IMR-90 (cell line): ENCODE results near the gene VTCN1. TPM values are rescaled to one million over a fixed set of nuclear protein-coding genes. Genes with fewer than 3 reads are reported as not detected.

Experiments used
- ATAC-seq: fragments of 200-7000 bp; cut with Tn5 transposase; 2 replicates; pipeline ENCODE4 v1.9.1; 2020; ENCODE audit warnings: low read depth, mild to moderate bottlenecking, moderate library complexity
- BruUV-seq: library from RNA; stranded (reverse); fragments of 400-500 nt; replicated peaks from 2 replicates; lab custom pipeline; 2021; lab: Mats Ljungman, UMichigan
- CTCF ChIA-PET: fragments of 300-600 bp; formaldehyde crosslinking; extraction: SDS; loops from one replicate; lab custom pipeline; 2021; ENCODE audit warnings: antibody characterized with exemption; lab: Yijun Ruan, JAX
- POLR2A ChIA-PET: fragments of 300-600 bp; sonication (Branson Sonifier 250); formaldehyde crosslinking; loops from one replicate; lab custom pipeline; 2022; ENCODE audit warnings: antibody characterized with exemption; ENCODE audit not compliant: unreplicated experiment; lab: Charles Lee
- DNase-seq: peaks from one replicate; pipeline ENCODE4 v3.0.0; 2013
- H2AFZ ChIP-seq: replicated peaks from 2 replicates; pipeline ENCODE3; 2013; ENCODE audit warnings: low read length, mild to moderate bottlenecking; ENCODE audit not compliant: poor library complexity
- H2AK5ac ChIP-seq: 2 replicates; pipeline ENCODE4 v1.6.1; 2013; ENCODE audit warnings: low read depth, low read length, inconsistent platforms
- H2AK9ac ChIP-seq: replicated peaks from 2 replicates; pipeline ENCODE3; 2013; ENCODE audit warnings: mild to moderate bottlenecking, low read depth, low read length, moderate library complexity; ENCODE audit not compliant: poor library complexity
- H2BK120ac ChIP-seq: 2 replicates; pipeline ENCODE4 v1.6.1; 2013; ENCODE audit warnings: low read depth, low read length, inconsistent platforms
- H2BK15ac ChIP-seq: 3 replicates; pipeline ENCODE4 v1.6.1; 2013; ENCODE audit warnings: low read depth, low read length, inconsistent platforms
- H2BK20ac ChIP-seq: 2 replicates; pipeline ENCODE4 v1.6.1; 2013; ENCODE audit warnings: low read depth, mild to moderate bottlenecking, inconsistent platforms, low read length, moderate library complexity
- H2BK5ac ChIP-seq: 2 replicates; pipeline ENCODE4 v1.6.1; 2013; ENCODE audit warnings: mild to moderate bottlenecking, low read depth, low read length, inconsistent platforms; ENCODE audit not compliant: poor library complexity, severe bottlenecking
- H3K14ac ChIP-seq: replicated peaks from 2 replicates; pipeline ENCODE4 v1.6.1; 2013; ENCODE audit warnings: low read depth, low read length, inconsistent platforms
- H3K18ac ChIP-seq: 2 replicates; pipeline ENCODE4 v1.6.1; 2013; ENCODE audit warnings: low read depth, low read length, control low read depth
- H3K23ac ChIP-seq: 2 replicates; pipeline ENCODE4 v1.6.1; 2013; ENCODE audit warnings: low read depth, low read length, inconsistent platforms
- H3K27ac ChIP-seq: 2 replicates; pipeline ENCODE4 v1.5.1; 2013; ENCODE audit warnings: mild to moderate bottlenecking, control low read depth, low read length; ENCODE audit not compliant: insufficient read depth
- H3K27me3 ChIP-seq: 2 replicates; pipeline ENCODE4 v1.6.1; 2013; ENCODE audit warnings: low read length; ENCODE audit not compliant: control insufficient read depth, insufficient read depth
- H3K36me3 ChIP-seq: 2 replicates; pipeline ENCODE4 v1.6.1; 2013; ENCODE audit warnings: low read length, mixed read lengths; ENCODE audit not compliant: control insufficient read depth, insufficient read depth
- H3K4ac ChIP-seq: 2 replicates; pipeline ENCODE4 v1.6.1; 2013; ENCODE audit warnings: low read depth, low read length, inconsistent platforms
- H3K4me1 ChIP-seq: 2 replicates; pipeline ENCODE4 v1.6.1; 2013; ENCODE audit warnings: low read length, mixed read lengths; ENCODE audit not compliant: control insufficient read depth, insufficient read depth
- H3K4me2 ChIP-seq: 2 replicates; pipeline ENCODE4 v1.6.1; 2013; ENCODE audit warnings: low read depth, mild to moderate bottlenecking, control low read depth, low read length, moderate library complexity
- H3K4me3 ChIP-seq: 2 replicates; pipeline ENCODE4 v1.5.1; 2013; ENCODE audit warnings: low read depth, mild to moderate bottlenecking, control low read depth, low read length, moderate library complexity; ENCODE audit not compliant: insufficient read depth
- H3K56ac ChIP-seq: 2 replicates; pipeline ENCODE4 v1.6.1; 2013; ENCODE audit warnings: low read length, inconsistent platforms; ENCODE audit not compliant: insufficient read depth; ENCODE audit errors: extremely low read depth
- H3K79me1 ChIP-seq, 2 experiments: 2 replicates each; pipeline ENCODE4 v1.6.1; 2013; ENCODE audit warnings: low read length in 2 of 2, inconsistent platforms in 1 of 2, low read depth in 1 of 2
- H3K9ac ChIP-seq: 2 replicates; pipeline ENCODE4 v1.6.1; 2013; ENCODE audit warnings: low read depth, low read length, control low read depth
- H3K9me1 ChIP-seq: 2 replicates; pipeline ENCODE4 v1.6.1; 2013; ENCODE audit warnings: low read length, inconsistent platforms; ENCODE audit not compliant: insufficient read depth
- H3K9me3 ChIP-seq: 2 replicates; pipeline ENCODE4 v1.6.1; 2013; ENCODE audit warnings: low read length; ENCODE audit not compliant: control insufficient read depth, insufficient read depth
- H4K20me1 ChIP-seq: 2 replicates; pipeline ENCODE4 v1.6.1; 2013; ENCODE audit warnings: low read length, inconsistent platforms; ENCODE audit not compliant: insufficient read depth
- H4K5ac ChIP-seq: 2 replicates; pipeline ENCODE4 v1.6.1; 2013; ENCODE audit warnings: mild to moderate bottlenecking, low read depth, low read length, control low read depth
- H4K8ac ChIP-seq, 2 experiments: 2 replicates each; pipeline ENCODE4 v1.6.1; 2013; ENCODE audit warnings: low read depth in 2 of 2, low read length in 2 of 2, control low read depth in 1 of 2, inconsistent platforms in 1 of 2
- H4K91ac ChIP-seq: 2 replicates; pipeline ENCODE4 v1.6.1; 2013; ENCODE audit warnings: low read depth, low read length, inconsistent platforms; ENCODE audit not compliant: insufficient read depth
- BHLHE40 ChIP-seq: fragments of 150-350 bp; IDR thresholded peaks from 2 replicates; pipeline ENCODE4 v1.6.1; 2016; ENCODE audit warnings: mild to moderate bottlenecking, low read depth, low read length
- CEBPB ChIP-seq: IDR thresholded peaks from 2 replicates; pipeline ENCODE4 v1.6.1; 2012; ENCODE audit warnings: low read depth, low read length, improper control_type of control experiment
- CHD1 ChIP-seq: IDR thresholded peaks from 2 replicates; pipeline ENCODE4 v1.6.1; 2012; ENCODE audit warnings: low read depth, low read length, improper control_type of control experiment
- FOS ChIP-seq: fragments of 150-350 bp; IDR thresholded peaks from 2 replicates; pipeline ENCODE4 v1.6.1; 2016; ENCODE audit warnings: low read depth, low read length
- MAFK ChIP-seq: IDR thresholded peaks from 2 replicates; pipeline ENCODE4 v1.6.1; 2012; ENCODE audit warnings: low read depth, low read length, improper control_type of control experiment
- MAZ ChIP-seq: IDR thresholded peaks from 2 replicates; pipeline ENCODE4 v1.6.1; 2012; ENCODE audit warnings: low read depth, mild to moderate bottlenecking, low read length, improper control_type of control experiment, moderate library complexity, borderline replicate concordance
- MXI1 ChIP-seq: IDR thresholded peaks from 2 replicates; pipeline ENCODE4 v1.6.1; 2012; ENCODE audit warnings: low read depth, mild to moderate bottlenecking, low read length, moderate library complexity, borderline replicate concordance
- NFE2L2 ChIP-seq: fragments of 150-350 bp; IDR thresholded peaks from 2 replicates; pipeline ENCODE4 v1.6.1; 2016; ENCODE audit warnings: low read depth, mild to moderate bottlenecking, low read length
- POLR2A ChIP-seq: IDR thresholded peaks from 2 replicates; pipeline ENCODE4 v1.6.1; 2012; ENCODE audit warnings: mild to moderate bottlenecking, low read depth, low read length
- RAD21 ChIP-seq: IDR thresholded peaks from 2 replicates; pipeline ENCODE4 v1.6.1; 2012; ENCODE audit warnings: low read length, improper control_type of control experiment
- RCOR1 ChIP-seq: IDR thresholded peaks from 2 replicates; pipeline ENCODE4 v1.6.1; 2012; ENCODE audit warnings: mild to moderate bottlenecking, low read length, improper control_type of control experiment; ENCODE audit not compliant: insufficient replicate concordance
- RFX5 ChIP-seq: IDR thresholded peaks from 2 replicates; pipeline ENCODE4 v1.8.0; 2012; ENCODE audit warnings: low read depth, mild to moderate bottlenecking, low read length, moderate library complexity
- SMC3 ChIP-seq: fragments of 150-350 bp; IDR thresholded peaks from 2 replicates; pipeline ENCODE4 v1.6.1; 2016; ENCODE audit warnings: low read depth, mild to moderate bottlenecking, antibody characterized with exemption, low read length, moderate library complexity
- WGBS, 2 experiments: methylation state at CpG; one replicate each; pipeline versions ENCODE4 v1.1.5 to v1.1.7; 2013; ENCODE audit warnings: missing lambda C conversion rate in 2 of 2; ENCODE audit not compliant: insufficient read length in 1 of 2; ENCODE audit errors: extremely low coverage in 2 of 2; 5-methylcytosine and 5-hydroxymethylcytosine counted together
- dilution Hi-C: fragments of 300-500 bp; cut with HindIII; formaldehyde crosslinking; loops from one replicate; pipeline ENCODE4 v1.14.3; 2018; ENCODE audit warnings: low sequenced_read_pairs; ENCODE audit not compliant: unreplicated experiment
- in situ Hi-C: fragments of 300-500 bp; cut with MboI; formaldehyde crosslinking; loops from 3 replicates; pipeline ENCODE4 v1.14.3; 2019; ENCODE audit warnings: low sequenced_read_pairs, inconsistent platforms, mixed read lengths
- intact Hi-C: fragments of 100-400 bp; cut with micrococcal nuclease; formaldehyde crosslinking; loops from 2 replicates; pipeline ENCODE4 v1.10.0; 2022
- polyA plus RNA-seq, 3 experiments: library from polyadenylated mRNA; depleted of rRNA; stranded (reverse); fragments of >200 nt; gene quantifications; 2 replicates each; pipeline ENCODE4 v1.2.3, GENCODE V29; 2012; ENCODE audit warnings: low replicate concordance in 1 of 3
- total RNA-seq: library from RNA; depleted of rRNA; stranded (reverse); fragments of >200 nt; gene quantifications from 2 replicates; pipeline ENCODE4 v1.2.3, GENCODE V29; 2012
- TF ChIP-seq, protein P1 (sequence below): fragments of 150-350 bp; IDR thresholded peaks from 2 replicates; pipeline ENCODE4 v1.6.1; 2017; ENCODE audit warnings: mild to moderate bottlenecking, antibody characterized with exemption, low read length, low read depth
- TF ChIP-seq, protein P2 (sequence below): conservative IDR thresholded peaks from 2 replicates; pipeline ENCODE4 v1.5.1; 2012; ENCODE audit warnings: mild to moderate bottlenecking, low read depth, low read length, improper control_type of control experiment
- TF ChIP-seq, protein P3 (sequence below): fragments of 150-350 bp; IDR thresholded peaks from 2 replicates; pipeline ENCODE4 v1.6.1; 2016; ENCODE audit warnings: low read depth, mild to moderate bottlenecking, low read length, moderate library complexity, borderline replicate concordance

Gene VTCN1
- total and polyA plus RNA-seq, 2 of the 4 experiments (the other 2 are of a cell fraction), result not detected

DNA sequence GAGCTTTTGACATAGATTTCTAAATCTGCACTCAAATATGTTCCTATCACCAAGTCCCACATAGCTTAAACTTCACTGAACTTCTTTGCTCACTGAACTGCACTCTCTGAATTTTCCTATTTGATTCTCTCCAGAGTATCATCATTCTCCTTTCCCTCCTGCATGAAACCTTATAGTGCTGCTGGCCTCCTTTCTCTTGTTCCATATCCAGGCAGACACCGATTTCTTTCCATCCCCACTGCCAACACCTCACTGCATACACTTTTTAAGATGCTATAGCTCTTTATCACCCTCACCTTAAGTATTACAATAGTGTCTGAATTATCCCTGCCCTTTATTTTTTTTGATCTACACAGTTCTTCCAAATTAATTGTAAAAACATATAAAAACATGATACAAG, 86.1 kb downstream of the VTCN1 start:
- ChIA-PET POLR2A (no interaction called here), CTCF (interaction anchor here (0.9 to 1.7 kb wide), 3 partner anchors 31 to 160 kb away, joined by 3 to 8 read pairs (median 7); no protein-coding TSS in a partner anchor)
- Histone ChIP-seq H3K4me1 (peaks cover 9% of the 10 kb centered on the region; the same call in 1 of the 2 replicates), H3K36me3 (no peaks in the 10 kb centered on the region), H3K9me1 (peaks cover 3% of the 10 kb centered on the region; the same call in 1 of the 2 replicates), H3K9ac (no peak overlapping the region), H3K56ac (no peak overlapping the region), H3K9me3 (no peaks in the 10 kb centered on the region), H2BK15ac (no peak overlapping the region), H3K23ac (no peak overlapping the region), H2BK120ac (no peak overlapping the region), H2AFZ (no peak overlapping the region), H2AK5ac (no peak overlapping the region), H3K27ac (no peak overlapping the region), H2BK20ac (no peak overlapping the region), H4K8ac (no peak overlapping the region), H3K14ac (no peak overlapping the region), H4K5ac (no peak overlapping the region), H2BK5ac (no peak overlapping the region), H3K79me1 (peaks cover 0 to 9% of the 10 kb centered on the region in 2 experiments; a peak in 1 of 4 replicates), H3K4me3 (no peak overlapping the region), H3K4ac (no peak overlapping the region), H4K20me1 (no peaks in the 10 kb centered on the region), H4K91ac (no peak overlapping the region), H3K4me2 (no peak overlapping the region), H3K27me3 (peaks cover 3% of the 10 kb centered on the region), H2AK9ac (no peak overlapping the region), H3K18ac (no peak overlapping the region)
- WGBS, 2 experiments, result 83% methylated on average over 1 of the region's 1 CpG; no CpG with 5 or more reads in 1 of the 2 experiments
- DNase-seq (no peak), ATAC-seq (no peak)
- TF ChIP-seq NFE2L2 (no peak), MAZ (no peak), POLR2A (no peak), FOS (no peak), RFX5 (no peak), RAD21 (no peak), BHLHE40 (no peak), SMC3 (no peak), RCOR1 (no peak), MAFK (no peak), MXI1 (no peak), CHD1 (no peak), CEBPB (no peak)
- TF ChIP-seq, protein P1, sequence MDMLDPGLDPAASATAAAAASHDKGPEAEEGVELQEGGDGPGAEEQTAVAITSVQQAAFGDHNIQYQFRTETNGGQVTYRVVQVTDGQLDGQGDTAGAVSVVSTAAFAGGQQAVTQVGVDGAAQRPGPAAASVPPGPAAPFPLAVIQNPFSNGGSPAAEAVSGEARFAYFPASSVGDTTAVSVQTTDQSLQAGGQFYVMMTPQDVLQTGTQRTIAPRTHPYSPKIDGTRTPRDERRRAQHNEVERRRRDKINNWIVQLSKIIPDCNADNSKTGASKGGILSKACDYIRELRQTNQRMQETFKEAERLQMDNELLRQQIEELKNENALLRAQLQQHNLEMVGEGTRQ, result no peak
- TF ChIP-seq, protein P2, sequence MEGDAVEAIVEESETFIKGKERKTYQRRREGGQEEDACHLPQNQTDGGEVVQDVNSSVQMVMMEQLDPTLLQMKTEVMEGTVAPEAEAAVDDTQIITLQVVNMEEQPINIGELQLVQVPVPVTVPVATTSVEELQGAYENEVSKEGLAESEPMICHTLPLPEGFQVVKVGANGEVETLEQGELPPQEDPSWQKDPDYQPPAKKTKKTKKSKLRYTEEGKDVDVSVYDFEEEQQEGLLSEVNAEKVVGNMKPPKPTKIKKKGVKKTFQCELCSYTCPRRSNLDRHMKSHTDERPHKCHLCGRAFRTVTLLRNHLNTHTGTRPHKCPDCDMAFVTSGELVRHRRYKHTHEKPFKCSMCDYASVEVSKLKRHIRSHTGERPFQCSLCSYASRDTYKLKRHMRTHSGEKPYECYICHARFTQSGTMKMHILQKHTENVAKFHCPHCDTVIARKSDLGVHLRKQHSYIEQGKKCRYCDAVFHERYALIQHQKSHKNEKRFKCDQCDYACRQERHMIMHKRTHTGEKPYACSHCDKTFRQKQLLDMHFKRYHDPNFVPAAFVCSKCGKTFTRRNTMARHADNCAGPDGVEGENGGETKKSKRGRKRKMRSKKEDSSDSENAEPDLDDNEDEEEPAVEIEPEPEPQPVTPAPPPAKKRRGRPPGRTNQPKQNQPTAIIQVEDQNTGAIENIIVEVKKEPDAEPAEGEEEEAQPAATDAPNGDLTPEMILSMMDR, result no peak
- TF ChIP-seq, protein P3, sequence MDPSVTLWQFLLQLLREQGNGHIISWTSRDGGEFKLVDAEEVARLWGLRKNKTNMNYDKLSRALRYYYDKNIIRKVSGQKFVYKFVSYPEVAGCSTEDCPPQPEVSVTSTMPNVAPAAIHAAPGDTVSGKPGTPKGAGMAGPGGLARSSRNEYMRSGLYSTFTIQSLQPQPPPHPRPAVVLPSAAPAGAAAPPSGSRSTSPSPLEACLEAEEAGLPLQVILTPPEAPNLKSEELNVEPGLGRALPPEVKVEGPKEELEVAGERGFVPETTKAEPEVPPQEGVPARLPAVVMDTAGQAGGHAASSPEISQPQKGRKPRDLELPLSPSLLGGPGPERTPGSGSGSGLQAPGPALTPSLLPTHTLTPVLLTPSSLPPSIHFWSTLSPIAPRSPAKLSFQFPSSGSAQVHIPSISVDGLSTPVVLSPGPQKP, result no peak
- dilution Hi-C loops (no loop called here), in situ Hi-C loops (loop anchor here (10.0 kb wide), 1 partner anchor 50 kb away; no protein-coding TSS in a partner anchor), intact Hi-C loops (loop anchor here (5.0 kb wide), 1 partner anchor 633 kb away; no protein-coding TSS in a partner anchor)
- BruUV-seq, result no TSS peak
